HepG2 (cell line): ENCODE results near the gene ATP5PF. TPM values are rescaled to one million over a fixed set of nuclear protein-coding genes. Genes with fewer than 3 reads are reported as not detected.

Source experiments
- CBX1 ChIP-seq: IDR thresholded peaks from one replicate; pipeline ENCODE4 v1.6.1; 2016; ENCODE audit warnings: antibody characterized with exemption, low read depth
- GLI4 ChIP-seq: sonication (generic); formaldehyde crosslinking; IDR thresholded peaks from 2 replicates; pipeline ENCODE4 v1.5.1; 2020; ENCODE audit warnings: missing genetic modification reagents, mild to moderate bottlenecking, moderate library complexity, borderline replicate concordance
- HNRNPL ChIP-seq: fragments of 200-400 bp; formaldehyde crosslinking; IDR thresholded peaks from 2 replicates; pipeline ENCODE4 v1.6.1; 2017; ENCODE audit warnings: mild to moderate bottlenecking, low read depth, low read length
- HOMEZ ChIP-seq: IDR thresholded peaks from 2 replicates; pipeline ENCODE4 v1.6.1; 2016; ENCODE audit warnings: low read depth
- KDM4B ChIP-seq: sonication (generic); formaldehyde crosslinking; IDR thresholded peaks from 2 replicates; pipeline ENCODE4 v1.4.0; 2020; ENCODE audit warnings: missing genetic modification reagents
- MATR3 ChIP-seq: sonication (generic); formaldehyde crosslinking; IDR thresholded peaks from 2 replicates; pipeline ENCODE4 v1.4.0; 2020; ENCODE audit warnings: missing genetic modification reagents
- MIXL1 ChIP-seq: IDR thresholded peaks from 2 replicates; pipeline ENCODE4 v1.6.1; 2016
- MLLT10 ChIP-seq: sonication (generic); formaldehyde crosslinking; IDR thresholded peaks from 2 replicates; pipeline ENCODE4 v1.4.0; 2020; ENCODE audit warnings: missing genetic modification reagents
- MNT ChIP-seq: fragments of 450-650 bp; IDR thresholded peaks from 2 replicates; pipeline ENCODE4 v1.6.1; 2016
- PHF8 ChIP-seq: sonication (generic); formaldehyde crosslinking; IDR thresholded peaks from 2 replicates; pipeline ENCODE4 v1.5.0; 2020; ENCODE audit warnings: missing genetic modification reagents
- SMAD1 ChIP-seq: sonication (generic); formaldehyde crosslinking; IDR thresholded peaks from 2 replicates; pipeline ENCODE4 v1.4.0; 2020; ENCODE audit warnings: missing genetic modification reagents, low read depth, mild to moderate bottlenecking, borderline replicate concordance
- ZBED4 ChIP-seq: sonication (generic); formaldehyde crosslinking; IDR thresholded peaks from 2 replicates; pipeline ENCODE4 v1.4.0; 2020; ENCODE audit warnings: missing genetic modification reagents, borderline replicate concordance
- ZBTB44 ChIP-seq: sonication (generic); formaldehyde crosslinking; IDR thresholded peaks from 2 replicates; pipeline ENCODE4 v1.4.0; 2020; ENCODE audit warnings: missing genetic modification reagents
- ZFP1 ChIP-seq: IDR thresholded peaks from 2 replicates; pipeline ENCODE4 v1.6.1; 2016
- ZNF207 ChIP-seq: fragments of 450-650 bp; IDR thresholded peaks from 2 replicates; pipeline ENCODE4 v1.6.1; 2016; ENCODE audit warnings: antibody characterized with exemption, borderline replicate concordance
- ZNF296 ChIP-seq: sonication (generic); formaldehyde crosslinking; conservative IDR thresholded peaks from 2 replicates; pipeline ENCODE4 v1.5.0; 2020; ENCODE audit warnings: mild to moderate bottlenecking, missing genetic modification reagents
- ZNF382 ChIP-seq: sonication (generic); formaldehyde crosslinking; IDR thresholded peaks from 2 replicates; pipeline ENCODE4 v1.5.0; 2020; ENCODE audit warnings: missing genetic modification reagents, mild to moderate bottlenecking, borderline replicate concordance
- ZNF446 ChIP-seq: sonication (generic); formaldehyde crosslinking; IDR thresholded peaks from 2 replicates; pipeline ENCODE4 v1.5.0; 2020; ENCODE audit warnings: mild to moderate bottlenecking, missing genetic modification reagents
- ZNF577 ChIP-seq: sonication (generic); formaldehyde crosslinking; IDR thresholded peaks from 2 replicates; pipeline ENCODE4 v1.4.0; 2020; ENCODE audit warnings: mild to moderate bottlenecking, low read depth, missing genetic modification reagents, borderline replicate concordance
- ZNF678 ChIP-seq: sonication (generic); formaldehyde crosslinking; IDR thresholded peaks from 2 replicates; pipeline ENCODE4 v1.4.0; 2020; ENCODE audit warnings: mild to moderate bottlenecking, missing genetic modification reagents
- ZNF713 ChIP-seq: sonication (generic); formaldehyde crosslinking; IDR thresholded peaks from 2 replicates; pipeline ENCODE4 v1.4.0; 2020; ENCODE audit warnings: mild to moderate bottlenecking, missing genetic modification reagents
- ZNF891 ChIP-seq: sonication (generic); formaldehyde crosslinking; IDR thresholded peaks from 2 replicates; pipeline ENCODE4 v1.5.0; 2020; ENCODE audit warnings: mild to moderate bottlenecking, missing genetic modification reagents
- polyA plus RNA-seq, 8 experiments: library from polyadenylated mRNA; depleted of rRNA in 3 of 8; stranded (reverse) in 7 of 8; unstranded in 1 of 8; fragments of >200 nt; fragmentation: Illumina TruSeq in 4 of 8; extraction: Trizol in 4 of 8; gene quantifications; 2 replicates each; pipeline versions ENCODE4 v1.2.1 to v1.2.3, GENCODE V29; 2011 to 2016; ENCODE audit warnings: low read depth in 4 of 8, missing spikeins in 1 of 8, mixed read lengths in 1 of 8; ENCODE audit not compliant: insufficient read depth in 1 of 8
- total RNA-seq, 5 experiments: library from RNA; depleted of rRNA; stranded (reverse); fragments of >200 nt; fragmentation: Illumina TruSeq; extraction: Trizol; gene quantifications; 2 replicates each; pipeline ENCODE4 v1.2.3, GENCODE V29; 2016; ENCODE audit warnings: low read depth in 1 of 5

Gene ATP5PF
- total and polyA plus RNA-seq, 2 of the 13 experiments (the other 11 are each of a cell fraction or from before 2014, with no cell fraction given): 131 to 157 TPM

GRCh38 chr21:25734904-25735645 lies at the start of gene ATP5PF, which contains the start of gene GABPA (continued):
- TF ChIP-seq ZBED4 (CRISPR knock-in tag) (0 out of 2 replicates have a peak, but pooled peaks have one; percentile 13), ZNF382 (CRISPR knock-in tag) (no peak), PHF8 (peak; percentile 51; the same call in 1 of the 2 replicates), KDM4B (CRISPR knock-in tag) (no peak), CBX1 (no peak), ZNF891 (CRISPR knock-in tag) (no peak; the same call in 1 of the 2 replicates), ZFP1 (CRISPR knock-in tag) (no peak), ZNF713 (CRISPR knock-in tag) (no peak), MLLT10 (no peak), ZNF446 (CRISPR knock-in tag) (no peak), MATR3 (CRISPR knock-in tag) (no peak), ZNF296 (CRISPR knock-in tag) (no peak), ZBTB44 (CRISPR knock-in tag) (no peak), MNT (peak; percentile 43; the same call in 1 of the 2 replicates), HOMEZ (CRISPR knock-in tag) (no peak; the same call in 1 of the 2 replicates), GLI4 (no peak), ZNF207 (no peak), MIXL1 (CRISPR knock-in tag) (0 out of 2 replicates have a peak, but pooled peaks have one; percentile 15), ZNF678 (CRISPR knock-in tag) (peak; percentile 21; the same call in 1 of the 2 replicates), HNRNPL (no peak), ZNF577 (CRISPR knock-in tag) (no peak), SMAD1 (no peak)
